GM08714 (cell line): ENCODE measurements around the gene CEP164.

Experiments
- H3K4me3 ChIP-seq: fragments of 200-500 bp; sonication (Bioruptor generic); 2 replicates; pipeline ENCODE4 v1.5.1; 2014; ENCODE audit warnings: mild to moderate bottlenecking, low read length, inconsistent platforms
- ZNF274 ChIP-seq: IDR thresholded peaks from 2 replicates; pipeline ENCODE4 v1.6.1; 2012; ENCODE audit warnings: mild to moderate bottlenecking, low read depth, low read length

Gene CEP164

DNA sequence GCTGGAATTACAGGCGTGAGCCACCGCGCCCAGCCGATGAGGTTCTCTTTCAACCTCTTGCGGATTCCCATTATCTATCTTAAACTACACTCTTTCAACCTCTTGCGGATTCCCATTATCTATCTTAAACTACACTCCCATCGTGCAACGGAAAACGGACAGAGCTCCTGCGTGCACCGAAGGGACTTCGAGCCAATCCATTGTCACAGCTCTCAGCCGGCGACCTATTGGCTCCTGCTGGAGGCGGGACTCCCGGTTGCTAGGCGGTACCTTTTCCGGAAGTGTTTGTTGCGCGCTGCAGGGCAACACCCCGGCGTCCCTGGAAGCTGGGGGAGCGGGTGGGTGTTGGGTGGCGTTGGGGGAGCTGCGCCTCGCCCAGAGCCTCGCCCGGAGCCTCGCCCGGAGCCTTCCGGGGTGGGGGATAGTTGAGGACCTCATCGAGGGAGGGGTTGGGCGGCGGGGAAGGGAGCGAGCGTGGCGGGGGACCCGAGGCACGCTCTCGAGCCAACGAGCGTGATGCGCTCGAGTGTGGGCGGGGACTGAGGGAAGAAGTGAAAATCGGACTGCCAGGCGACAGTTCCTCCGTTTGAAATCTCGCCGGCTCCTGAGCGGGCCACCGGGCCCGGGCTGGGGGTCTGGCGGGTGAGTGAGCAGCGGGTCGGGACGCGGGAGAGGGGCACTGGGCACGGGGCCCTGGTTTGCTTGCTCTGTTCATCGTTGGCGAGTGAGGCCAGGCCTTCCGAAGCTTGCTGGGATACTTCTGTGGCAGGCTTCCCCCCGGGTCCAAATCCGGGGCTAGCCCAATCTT, at the start of gene CEP164:
CEP164 (plus strand) TSS at position 288 of the 808 bp plus-strand sequence. CDS start 10,733 bp downstream, outside the sequence.
- no peak for TF ChIP-seq ZNF274
- H3K4me3 ChIP-seq, result peak within 1 kb of the TSS; percentile 91

DNA sequence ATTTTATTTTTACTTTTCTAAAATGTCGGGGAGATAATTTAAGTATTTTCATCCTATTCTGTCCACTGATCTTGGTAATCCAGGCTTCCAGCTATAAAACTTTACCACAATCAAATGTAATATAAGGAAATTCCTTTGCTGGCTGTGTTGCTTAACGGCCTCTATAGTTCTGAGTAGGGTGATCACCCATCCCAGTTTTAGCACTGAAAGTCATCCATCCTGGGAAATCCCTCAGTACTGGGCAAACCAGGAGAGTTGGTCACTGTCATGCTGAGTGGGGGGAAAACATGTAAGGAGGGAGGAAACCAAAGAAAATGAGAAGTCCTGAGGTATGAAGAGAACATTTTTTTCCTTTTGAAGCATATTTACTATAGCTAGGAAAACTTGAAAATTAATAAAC, 49.3 kb upstream of the CEP164 start:
- no peak for TF ChIP-seq ZNF274
- H3K4me3 ChIP-seq, result no peak overlapping the region

DNA sequence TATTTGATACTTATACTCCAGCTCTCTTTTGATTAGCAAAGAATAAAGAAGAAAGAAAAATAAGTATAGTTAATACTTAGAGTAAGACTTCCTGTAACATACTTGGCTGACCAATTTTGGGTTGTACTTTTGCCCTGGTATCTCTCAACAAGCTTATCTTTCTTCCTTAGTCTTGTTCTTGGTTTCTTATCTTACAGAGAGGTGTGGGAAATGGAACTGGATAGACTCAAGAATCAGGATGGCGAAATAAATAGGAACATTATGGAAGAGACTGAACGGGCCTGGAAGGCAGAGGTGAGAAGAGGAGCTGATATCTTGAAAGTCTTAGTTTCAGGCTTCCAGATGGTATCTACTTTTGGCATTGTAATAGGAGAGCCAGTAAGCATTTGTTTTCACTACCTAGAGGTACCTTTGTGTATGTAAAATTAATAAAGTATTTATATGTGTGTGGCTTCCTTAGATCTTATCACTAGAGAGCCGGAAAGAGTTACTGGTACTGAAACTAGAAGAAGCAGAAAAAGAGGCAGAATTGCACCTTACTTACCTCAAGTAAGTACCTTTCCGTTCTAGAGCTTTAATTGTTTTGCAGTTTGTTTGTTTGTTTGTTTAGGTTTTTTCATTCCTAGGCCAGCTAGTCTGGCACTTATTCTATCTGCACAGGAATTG, 47.8 kb upstream of the CEP164 start:
- no peak for TF ChIP-seq ZNF274
- no peak overlapping the region for H3K4me3 ChIP-seq

DNA sequence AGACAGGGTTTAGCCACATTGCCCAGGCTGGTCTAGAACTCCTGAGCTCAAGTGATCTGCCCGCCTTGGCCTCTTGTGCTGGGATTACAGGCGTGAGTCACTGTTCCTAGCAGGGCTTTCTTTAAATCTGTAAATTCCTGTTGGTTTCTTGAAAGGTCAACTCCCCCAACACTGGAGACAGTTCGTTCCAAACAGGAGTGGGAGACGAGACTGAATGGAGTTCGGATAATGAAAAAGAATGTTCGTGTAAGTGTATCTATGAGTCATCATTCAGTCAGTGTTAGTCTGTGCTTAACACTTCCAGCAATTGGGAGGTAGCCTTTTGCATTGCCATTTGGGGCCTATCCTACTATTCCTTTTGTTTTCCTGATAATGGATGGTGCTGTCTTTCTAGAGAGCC, 46.5 kb upstream of the CEP164 start:
- H3K4me3 ChIP-seq, result no peak overlapping the region
- no peak for TF ChIP-seq ZNF274

DNA sequence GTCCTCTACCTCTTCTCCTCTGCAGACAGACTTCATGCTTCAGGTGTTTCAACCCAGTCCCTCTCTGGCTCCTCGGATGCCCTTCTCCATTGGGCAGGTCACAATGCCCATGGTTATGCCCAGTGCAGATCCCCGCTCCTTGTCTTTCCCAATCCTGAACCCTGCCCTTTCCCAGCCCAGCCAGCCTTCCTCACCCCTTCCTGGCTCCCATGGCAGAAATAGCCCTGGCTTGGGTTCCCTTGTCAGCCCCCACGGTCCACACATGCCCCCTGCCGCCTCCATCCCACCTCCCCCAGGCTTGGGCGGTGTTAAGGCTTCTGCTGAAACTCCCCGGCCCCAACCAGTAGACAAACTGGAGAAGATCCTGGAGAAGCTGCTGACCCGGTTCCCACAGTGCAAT, 45.8 kb upstream of the CEP164 start:
- H3K4me3 ChIP-seq, result no peak overlapping the region
- TF ChIP-seq ZNF274, result no peak

DNA sequence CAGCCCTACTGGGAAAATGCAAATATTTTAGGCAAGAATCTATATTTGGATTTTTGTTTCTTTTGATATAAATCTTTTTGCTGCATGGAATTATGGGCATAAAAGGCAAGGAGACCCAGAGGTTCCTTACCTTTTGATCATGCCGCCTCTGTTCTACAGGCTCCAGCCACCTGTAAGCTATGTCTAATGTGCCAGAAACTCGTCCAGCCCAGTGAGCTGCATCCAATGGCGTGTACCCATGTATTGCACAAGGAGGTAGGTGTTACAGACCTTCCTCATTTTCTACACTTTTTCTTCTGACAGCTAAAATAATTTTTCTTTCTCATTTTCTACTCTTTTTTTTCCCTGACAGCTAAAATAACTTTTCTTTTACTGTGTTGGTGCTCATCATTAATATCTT, 44.7 kb upstream of the CEP164 start:
- no peak for TF ChIP-seq ZNF274
- no peak overlapping the region for H3K4me3 ChIP-seq

DNA sequence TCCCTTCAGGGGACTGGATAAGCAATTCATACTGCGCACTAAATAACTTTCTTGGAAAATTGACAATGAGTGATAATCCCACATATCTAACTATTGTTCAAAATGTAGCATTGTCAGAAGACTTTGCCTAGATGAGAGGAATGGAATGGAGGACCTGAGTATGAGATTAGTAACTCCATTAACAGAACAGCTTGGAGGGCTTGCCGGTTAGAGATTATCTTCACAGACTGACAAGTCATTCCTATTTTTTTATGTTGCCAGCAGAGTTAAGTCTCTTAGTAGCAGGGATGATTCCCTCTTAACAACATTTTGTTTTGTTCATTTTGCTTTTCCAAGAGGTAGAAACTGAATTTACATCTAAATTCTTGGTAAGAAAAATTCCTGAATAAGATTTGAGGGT, 43.6 kb upstream of the CEP164 start:
- no peak for TF ChIP-seq ZNF274
- H3K4me3 ChIP-seq, result no peak overlapping the region

DNA sequence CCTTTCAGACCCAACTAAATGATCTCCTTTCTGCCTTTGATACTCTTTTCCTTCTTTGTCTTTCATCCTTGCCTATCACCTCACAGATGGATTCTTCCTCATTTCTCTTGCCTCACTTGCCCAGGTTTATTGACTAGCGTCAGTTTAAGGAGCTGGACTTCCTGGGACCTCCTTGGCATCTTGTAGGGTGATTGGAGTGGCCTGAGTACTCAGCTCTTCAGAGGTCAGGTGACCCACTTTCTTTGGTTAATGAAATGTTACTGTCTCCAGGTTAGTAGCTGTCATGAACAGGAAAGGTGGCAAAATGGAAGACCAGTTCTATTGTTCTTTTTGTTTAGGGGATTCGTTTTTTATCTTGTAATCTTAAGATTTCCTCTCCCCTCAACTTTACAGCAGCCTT, 41.1 kb upstream of the CEP164 start:
- TF ChIP-seq ZNF274, result no peak
- no peak overlapping the region for H3K4me3 ChIP-seq

DNA sequence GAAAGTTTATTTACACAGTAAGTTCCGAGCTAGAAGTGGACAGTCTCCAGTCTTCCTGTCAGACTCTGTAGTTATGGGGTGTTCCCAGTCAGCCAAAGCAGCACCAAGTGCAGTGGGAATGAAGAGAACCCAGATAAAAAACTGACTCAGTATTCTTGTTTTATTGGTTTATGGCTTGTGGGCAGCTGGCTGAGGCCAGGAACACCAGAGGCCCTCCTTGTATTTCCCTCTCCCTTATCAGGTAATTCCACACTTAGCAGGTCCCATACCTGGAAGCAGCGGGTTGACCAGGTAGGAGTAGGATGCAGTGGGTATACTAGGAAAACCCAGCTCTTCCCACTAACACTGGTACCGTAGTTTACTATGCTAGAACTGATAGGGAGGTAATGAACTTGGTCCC, 40.0 kb upstream of the CEP164 start:
- no peak overlapping the region for H3K4me3 ChIP-seq
- TF ChIP-seq ZNF274, result no peak

DNA sequence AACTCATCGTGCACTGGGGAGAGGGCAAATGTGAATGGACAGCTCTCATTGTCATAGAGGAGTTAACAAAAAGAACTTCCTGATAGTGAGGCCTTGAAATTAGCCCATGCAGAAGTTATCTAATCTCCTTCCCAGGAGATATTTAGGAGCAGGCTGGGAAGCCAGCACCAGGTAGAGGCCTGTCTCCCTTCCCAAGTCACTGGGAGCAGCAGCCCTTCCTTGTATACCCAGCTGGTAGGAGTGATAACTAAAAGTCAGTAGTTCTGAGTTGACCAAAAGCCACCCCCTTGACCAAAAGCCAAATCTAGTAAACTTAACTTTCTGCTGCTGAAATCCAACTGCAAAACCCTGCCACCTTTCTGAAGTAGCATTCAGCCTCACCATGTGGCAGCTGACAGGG, 37.9 kb upstream of the CEP164 start:
- no peak overlapping the region for H3K4me3 ChIP-seq
- TF ChIP-seq ZNF274, result no peak

DNA sequence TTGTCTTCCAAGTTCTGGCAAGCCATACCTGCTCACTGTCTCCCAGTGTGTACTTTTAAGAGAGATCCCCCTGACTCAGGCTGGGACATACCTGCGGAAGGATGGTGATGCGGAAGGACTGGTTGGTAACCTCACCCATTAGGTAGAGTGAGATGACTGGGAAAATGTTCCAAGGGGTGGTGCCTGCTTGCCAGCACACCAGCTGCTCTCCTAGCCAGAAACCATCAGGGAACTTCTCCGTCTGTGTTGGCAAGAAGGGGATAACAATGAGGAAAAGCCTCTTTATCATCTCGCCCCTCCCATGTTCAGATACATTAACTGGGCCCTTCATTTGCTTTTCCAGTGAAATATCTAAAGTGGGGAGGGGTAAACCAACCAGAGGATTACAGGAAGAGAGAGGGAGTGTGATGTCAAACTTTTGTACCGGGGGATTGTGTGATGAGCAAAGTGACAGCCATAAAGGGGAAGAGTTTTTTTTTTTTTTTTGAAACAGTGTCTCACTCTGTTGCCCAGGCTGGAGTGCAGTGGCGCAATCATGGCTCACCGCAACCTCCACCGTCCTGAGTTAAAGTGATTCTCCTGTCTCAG, 36.8 kb upstream of the CEP164 start, which contains the start of gene BACE1-AS:
BACE1-AS (plus strand) TSS at position 538 of the 588 bp plus-strand sequence.
- TF ChIP-seq ZNF274, result no peak
- no peak within 1 kb of the TSS for H3K4me3 ChIP-seq

DNA sequence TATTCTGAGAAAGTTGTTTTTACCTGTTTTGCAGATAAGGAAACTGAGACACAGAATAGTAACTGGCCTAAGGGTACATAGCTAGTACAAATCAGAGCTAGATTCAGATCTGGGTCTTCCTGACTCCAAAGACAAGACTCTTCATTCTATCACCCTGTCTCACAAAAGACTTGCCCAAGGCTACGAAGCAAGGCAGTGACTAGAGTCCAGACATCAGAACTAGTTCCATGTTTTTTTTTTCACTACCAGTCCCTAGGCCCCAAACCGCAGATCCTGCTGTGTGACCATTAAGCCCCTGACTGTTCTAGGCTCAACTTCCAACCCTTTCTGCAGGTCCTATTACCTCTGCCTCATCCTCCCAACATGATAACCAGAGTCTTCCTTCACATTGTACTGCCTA, 35.0 kb upstream of the CEP164 start:
- no peak overlapping the region for H3K4me3 ChIP-seq
- TF ChIP-seq ZNF274, result no peak

DNA sequence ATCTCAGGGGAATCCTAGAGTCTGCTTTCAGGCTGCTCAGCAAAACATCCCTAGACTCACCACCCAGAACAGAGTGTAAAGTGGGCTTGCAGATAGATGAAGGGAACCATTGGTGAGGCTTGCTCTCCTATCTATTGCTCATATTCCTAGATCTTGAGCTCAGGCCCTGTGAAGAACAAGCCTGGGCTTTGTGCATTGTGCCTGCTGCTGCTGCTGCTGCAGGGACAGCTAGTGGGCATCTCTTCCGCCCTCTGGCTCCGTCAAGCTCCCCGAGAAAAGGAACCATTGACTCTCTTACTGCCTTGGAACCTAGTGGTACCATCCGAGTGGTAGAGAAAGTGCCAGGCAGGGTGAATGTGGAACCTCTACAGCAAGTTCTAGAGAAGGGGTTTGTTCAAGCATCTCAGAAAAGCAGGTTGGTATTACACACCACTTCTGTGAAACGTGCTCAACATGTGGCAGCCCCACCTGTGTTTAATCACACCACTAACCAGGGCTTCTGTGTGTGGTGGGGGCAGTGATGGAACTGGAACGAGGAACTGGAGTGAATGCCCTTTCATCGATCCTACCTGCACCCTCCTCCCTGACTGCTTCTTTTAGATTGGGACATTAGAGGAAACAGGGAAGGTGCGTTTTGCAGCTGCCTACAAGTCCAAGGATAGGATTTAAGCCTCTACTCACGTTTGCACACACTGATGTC, 32.1 kb upstream of the CEP164 start:
- no peak overlapping the region for H3K4me3 ChIP-seq
- TF ChIP-seq ZNF274, result no peak

DNA sequence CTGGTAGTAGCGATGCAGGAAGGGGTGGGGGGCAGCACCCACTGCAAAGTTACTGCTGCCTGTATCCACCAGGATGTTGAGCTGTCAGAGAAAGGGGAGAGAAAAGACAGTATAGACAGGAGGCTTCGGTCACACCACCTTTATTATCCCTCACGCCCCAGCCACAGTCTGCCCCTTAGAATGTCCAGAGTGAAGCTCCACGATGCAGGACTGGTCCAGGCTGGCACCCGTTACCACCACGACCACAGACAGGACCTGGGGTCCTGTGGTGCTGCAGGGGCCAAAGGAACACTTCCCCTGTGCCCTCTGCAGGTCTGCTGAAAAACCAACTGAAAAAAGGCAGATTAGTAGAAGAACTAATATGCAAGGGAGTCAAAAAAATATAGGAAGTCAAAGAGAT, 30.8 kb upstream of the CEP164 start:
- no peak for TF ChIP-seq ZNF274
- no peak overlapping the region for H3K4me3 ChIP-seq
